Measurements from ENCODE around the gene TNFRSF11A. TPM values are rescaled to one million over a fixed set of nuclear protein-coding genes. Genes with fewer than 3 reads are reported as not detected.
A peak's percentile ranks its signal among the peaks of the same experiment; 100 is the strongest.

The TNFRSF11A gene
- total and polyA plus RNA-seq, 7 experiments from 2014 or later = 0.16 to 22.2 (median 0.68) TPM; not detected in 2

DNA sequence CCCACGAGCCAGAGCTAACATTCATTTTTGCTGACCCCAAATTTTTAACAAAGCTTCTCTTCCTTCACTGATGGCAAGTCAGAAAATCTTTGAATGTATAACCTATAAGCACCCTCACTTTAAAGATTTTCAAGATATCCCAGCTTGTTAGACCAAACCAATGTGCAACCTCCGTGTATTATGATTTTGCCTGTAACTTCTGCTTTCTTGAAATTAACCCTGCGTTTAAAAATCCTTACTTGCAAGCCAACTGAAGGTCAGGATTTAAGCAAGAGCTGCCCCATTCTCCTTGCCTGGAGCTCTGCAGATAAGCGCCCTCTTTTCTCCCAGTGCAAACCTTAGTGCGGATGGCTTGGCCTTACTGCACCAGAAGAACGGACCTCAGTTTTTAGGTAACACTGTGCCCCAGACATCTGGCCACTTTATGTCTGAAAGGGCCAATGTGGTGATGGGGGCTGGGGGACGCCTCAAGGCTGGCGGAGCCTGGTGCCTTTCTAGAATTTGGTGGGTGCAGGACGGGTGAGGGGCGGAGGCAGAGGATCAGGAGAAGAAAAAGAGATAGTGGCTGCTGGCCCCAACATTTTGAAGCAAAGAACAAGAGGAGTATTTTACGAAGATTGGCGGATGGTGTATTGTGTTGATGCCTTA is 805 bp upstream of the TNFRSF11A start:
- DNase-seq (no peak), ATAC-seq (no peak)
- ChIA-PET POLR2A (no interaction called here), CTCF (interaction anchor here (0.8 to 1.1 kb wide), 2 partner anchors 16 to 97 kb away, joined by 3 to 4 read pairs; no protein-coding TSS in a partner anchor)
- Mint-ChIP-seq H3K9me3 (peaks cover 0 to 3% (median 0%) of the 10 kb centered on the region in 11 donors), H3K4me3 (peak overlapping the region; percentile 62 to 88 (median 82)), H3K4me1 (peaks cover 12 to 44% (median 26%) of the 10 kb centered on the region in 7 donors), H3K36me3 (peaks cover 0 to 7% (median 0%) of the 10 kb centered on the region in 5 donors), H3K27ac (peak overlapping the region in 5 of 9 donors; percentile 15 to 73 (median 65)), H3K27me3 (peaks cover 48 to 69% (median 61%) of the 10 kb centered on the region in 5 donors)
- Histone ChIP-seq H3K4me1 (ENCODE audit: control insufficient read depth in 2 of 2, insufficient read depth in 2 of 2, low read length in 2 of 2) (peaks cover 14 to 15% of the 10 kb centered on the region in 2 donors), H3K36me3 (ENCODE audit: control insufficient read depth in 2 of 3, insufficient read depth in 3 of 3, low read length in 3 of 3) (no peaks in the 10 kb centered on the region), H3K27ac (ENCODE audit: low read depth, low read length) (no peak overlapping the region), H3K27me3 (ENCODE audit: control insufficient read depth in 2 of 2, insufficient read depth in 2 of 2, low read length in 2 of 2) (peaks cover 12 to 20% of the 10 kb centered on the region in 2 donors), H3K4me3 (ENCODE audit: low read length) (no peak overlapping the region), H3K9me3 (ENCODE audit: control insufficient read depth in 2 of 3, low read length in 3 of 3) (no peaks in the 10 kb centered on the region)
- intact Hi-C loops (cut with micrococcal nuclease) = loop anchor here (2.0 to 10.0 kb wide), 4 partner anchors 138 to 658 kb away; partner anchors contain the start of genes PHLPP1 (in 2 of the 2), PIGN (in 1 of the 2) and RELCH (in 1 of the 2)

DNA sequence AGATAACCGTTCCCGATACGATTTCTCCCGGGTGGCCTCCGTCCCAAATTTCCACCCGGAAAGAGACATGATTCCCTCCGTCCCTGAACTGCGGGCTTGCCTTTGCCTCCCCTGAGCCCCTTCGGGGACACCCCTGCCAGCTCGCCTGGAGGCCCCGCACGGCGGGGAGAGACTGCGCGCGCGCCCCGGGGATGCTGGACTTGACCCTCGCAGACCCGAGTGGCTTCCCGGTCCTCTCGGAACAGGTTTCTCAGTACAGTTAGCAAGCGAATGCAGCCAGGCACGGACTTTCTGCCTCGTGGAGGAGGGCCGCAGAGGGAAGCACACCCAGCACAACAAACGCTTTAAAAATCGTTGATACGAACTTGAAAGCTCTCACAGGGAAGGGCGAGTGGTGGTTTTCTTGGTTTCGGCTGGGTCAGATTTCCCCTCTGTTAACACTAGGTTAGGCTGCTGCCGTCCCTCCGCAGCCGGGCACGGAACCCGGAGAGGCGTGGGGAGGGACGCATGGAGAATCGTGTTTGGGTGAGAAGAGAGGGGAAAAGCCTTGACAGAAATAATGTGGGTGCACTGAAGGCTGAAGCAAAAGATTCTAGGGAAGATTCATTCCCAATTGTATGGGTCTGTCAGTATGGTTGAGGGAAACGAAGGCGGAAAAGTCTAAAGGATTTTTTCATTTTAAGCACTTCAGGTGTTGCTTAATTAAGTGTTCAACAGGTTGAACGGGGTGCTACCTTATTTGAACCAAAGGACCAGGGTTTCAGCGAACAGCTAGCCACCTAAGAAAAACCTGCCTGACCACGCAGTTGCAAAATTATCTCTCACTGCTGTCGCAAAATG is 916 bp downstream of the TNFRSF11A start:
- H3K4me1 Mint-ChIP-seq = peaks cover 19 to 58% (median 36%) of the 10 kb centered on the region in 7 donors
- CTCF ChIA-PET = no interaction called here
- H3K4me3 ChIP-seq (ENCODE audit: low read length) = peak overlapping the region; percentile 50
- peaks cover 0 to 3% (median 0%) of the 10 kb centered on the region in 11 donors for H3K9me3 Mint-ChIP-seq
- peaks cover 14 to 17% of the 10 kb centered on the region in 2 donors for H3K4me1 ChIP-seq (ENCODE audit: control insufficient read depth in 2 of 2, insufficient read depth in 2 of 2, low read length in 2 of 2)
- peaks cover 43 to 84% (median 75%) of the 10 kb centered on the region in 5 donors for H3K27me3 Mint-ChIP-seq
- peak overlapping the region; percentile 71 to 93 (median 82) for H3K4me3 Mint-ChIP-seq
- no peaks in the 10 kb centered on the region for H3K36me3 ChIP-seq (ENCODE audit: control insufficient read depth in 2 of 3, insufficient read depth in 3 of 3, low read length in 3 of 3)
- peak overlapping the region in 4 of 9 donors; percentile 8 to 57 (median 33) for H3K27ac Mint-ChIP-seq
- H3K36me3 Mint-ChIP-seq = peaks cover 0 to 7% (median 0%) of the 10 kb centered on the region in 5 donors
- peak in 5 of 9 donors; percentile 10 to 57 (median 22) for DNase-seq
- no peak for ATAC-seq
- intact Hi-C loops (cut with micrococcal nuclease) = loop anchor here (1.0 to 10.0 kb wide), 9 partner anchors 41 to 657 kb away; partner anchors contain the start of genes PHLPP1 (in 2 of the 2), ZCCHC2 (in 2 of the 2), PIGN (in 1 of the 2) and RELCH (in 1 of the 2)
- H3K27me3 ChIP-seq (ENCODE audit: control insufficient read depth in 2 of 2, insufficient read depth in 2 of 2, low read length in 2 of 2) = peaks cover 12 to 20% of the 10 kb centered on the region in 2 donors
- no peaks in the 10 kb centered on the region for H3K9me3 ChIP-seq (ENCODE audit: control insufficient read depth in 2 of 3, low read length in 3 of 3)
- H3K27ac ChIP-seq (ENCODE audit: low read depth, low read length) = no peak overlapping the region
- POLR2A ChIA-PET = no interaction called here

DNA sequence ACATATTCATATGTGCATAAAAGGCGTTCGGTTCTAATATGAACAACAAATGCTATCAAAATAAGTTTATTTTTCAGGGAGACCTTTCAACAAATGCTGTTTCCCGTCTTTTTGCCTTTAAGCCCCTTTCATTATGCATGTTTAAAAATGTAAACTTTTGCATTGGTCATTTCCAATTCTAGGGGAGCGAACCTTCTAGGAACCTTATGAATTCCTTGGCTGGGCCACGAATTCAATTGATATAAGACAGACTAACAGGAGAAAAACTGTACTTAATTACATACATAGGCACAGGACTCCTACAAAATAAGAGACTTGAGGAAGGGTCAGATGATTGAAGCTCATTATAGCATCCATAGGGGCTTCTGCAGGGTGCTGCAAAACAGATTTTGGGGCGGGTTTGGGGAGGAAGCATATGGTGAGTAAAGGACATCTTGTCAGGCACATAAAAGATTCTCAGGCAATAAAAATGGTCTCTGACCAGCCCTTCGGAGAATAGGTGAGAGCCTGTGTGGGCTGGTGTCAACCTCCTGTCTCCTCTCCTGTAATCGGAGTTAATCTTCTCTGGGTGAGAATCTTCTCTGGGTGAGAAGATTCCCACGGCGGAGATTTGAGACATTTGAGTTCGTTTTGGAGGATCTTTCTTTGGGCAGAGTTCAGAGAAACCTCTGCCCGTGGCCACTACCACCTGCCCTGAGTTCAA is 1.7 kb downstream of the TNFRSF11A start:
- ChIA-PET POLR2A (interaction anchor here (0.7 kb wide), 1 partner anchor 23 kb away, joined by 4 read pairs; no protein-coding TSS in a partner anchor), CTCF (no interaction called here)
- Mint-ChIP-seq H3K4me1 (peaks cover 19 to 65% (median 42%) of the 10 kb centered on the region in 7 donors), H3K9me3 (peaks cover 0 to 3% (median 0%) of the 10 kb centered on the region in 11 donors), H3K27me3 (peaks cover 38 to 84% (median 76%) of the 10 kb centered on the region in 5 donors), H3K27ac (no peak overlapping the region), H3K36me3 (peaks cover 0 to 10% (median 0%) of the 10 kb centered on the region in 5 donors), H3K4me3 (peak overlapping the region; percentile 71 to 93 (median 82))
- Histone ChIP-seq H3K27ac (ENCODE audit: low read depth, low read length) (no peak overlapping the region), H3K9me3 (ENCODE audit: control insufficient read depth in 2 of 3, low read length in 3 of 3) (no peaks in the 10 kb centered on the region), H3K4me1 (ENCODE audit: control insufficient read depth in 2 of 2, insufficient read depth in 2 of 2, low read length in 2 of 2) (peaks cover 14 to 17% of the 10 kb centered on the region in 2 donors), H3K27me3 (ENCODE audit: control insufficient read depth in 2 of 2, insufficient read depth in 2 of 2, low read length in 2 of 2) (peaks cover 12 to 20% of the 10 kb centered on the region in 2 donors), H3K4me3 (ENCODE audit: low read length) (no peak overlapping the region), H3K36me3 (ENCODE audit: control insufficient read depth in 2 of 3, insufficient read depth in 3 of 3, low read length in 3 of 3) (no peaks in the 10 kb centered on the region)
- DNase-seq = no peak
- intact Hi-C loops (cut with micrococcal nuclease) = loop anchor here (1.0 to 10.0 kb wide), 4 partner anchors 41 to 388 kb away; partner anchors contain the start of genes ZCCHC2 (in 2 of the 2) and PHLPP1 (in 1 of the 2)
- no peak for ATAC-seq

DNA sequence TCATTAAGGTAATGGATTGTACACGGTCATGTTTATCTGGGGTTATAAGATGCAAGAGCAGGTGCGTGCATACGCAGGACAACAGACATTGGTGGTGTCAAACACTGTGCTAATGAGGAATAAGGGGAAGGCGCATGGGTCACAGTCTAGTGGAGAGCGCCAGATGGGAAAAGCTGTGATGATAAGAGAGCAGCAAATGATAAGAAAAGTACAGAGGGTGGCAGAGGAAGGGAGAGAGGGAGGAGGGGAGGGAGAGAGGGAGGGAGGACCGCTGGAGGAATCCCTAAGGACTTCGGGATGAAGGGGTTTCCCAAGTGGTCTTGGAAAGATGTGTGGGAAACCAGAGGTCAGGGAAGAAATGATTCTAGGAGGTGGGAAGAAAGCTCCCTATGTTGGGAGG is 2.9 kb downstream of the TNFRSF11A start:
- peaks cover 26 to 84% (median 76%) of the 10 kb centered on the region in 5 donors for H3K27me3 Mint-ChIP-seq
- Histone ChIP-seq H3K27me3 (ENCODE audit: control insufficient read depth in 2 of 2, insufficient read depth in 2 of 2, low read length in 2 of 2) (peaks cover 12 to 20% of the 10 kb centered on the region in 2 donors), H3K36me3 (ENCODE audit: control insufficient read depth in 2 of 3, insufficient read depth in 3 of 3, low read length in 3 of 3) (no peaks in the 10 kb centered on the region), H3K9me3 (ENCODE audit: control insufficient read depth in 2 of 3, low read length in 3 of 3) (no peaks in the 10 kb centered on the region), H3K4me3 (ENCODE audit: low read length) (no peak overlapping the region), H3K27ac (ENCODE audit: low read depth, low read length) (no peak overlapping the region), H3K4me1 (ENCODE audit: control insufficient read depth in 2 of 2, insufficient read depth in 2 of 2, low read length in 2 of 2) (peaks cover 14 to 17% of the 10 kb centered on the region in 2 donors)
- intact Hi-C loops (cut with micrococcal nuclease) = loop anchor here (2.0 to 10.0 kb wide), 4 partner anchors 19 to 387 kb away; partner anchors contain the start of genes PHLPP1 (in 1 of the 2) and ZCCHC2 (in 1 of the 2)
- DNase-seq (no peak), ATAC-seq (no peak)
- peaks cover 0 to 10% (median 0%) of the 10 kb centered on the region in 5 donors for H3K36me3 Mint-ChIP-seq
- H3K9me3 Mint-ChIP-seq = peaks cover 0 to 3% (median 0%) of the 10 kb centered on the region in 11 donors
- ChIA-PET CTCF (interaction anchor here (0.6 kb wide), 1 partner anchor 113 kb away, joined by 3 read pairs; no protein-coding TSS in a partner anchor), POLR2A (no interaction called here)
- H3K27ac Mint-ChIP-seq = peak overlapping the region in 1 of 9 donors; percentile 19
- H3K4me3 Mint-ChIP-seq = peak overlapping the region in 1 of 10 donors; percentile 44
- peaks cover 19 to 75% (median 42%) of the 10 kb centered on the region in 7 donors for H3K4me1 Mint-ChIP-seq

DNA sequence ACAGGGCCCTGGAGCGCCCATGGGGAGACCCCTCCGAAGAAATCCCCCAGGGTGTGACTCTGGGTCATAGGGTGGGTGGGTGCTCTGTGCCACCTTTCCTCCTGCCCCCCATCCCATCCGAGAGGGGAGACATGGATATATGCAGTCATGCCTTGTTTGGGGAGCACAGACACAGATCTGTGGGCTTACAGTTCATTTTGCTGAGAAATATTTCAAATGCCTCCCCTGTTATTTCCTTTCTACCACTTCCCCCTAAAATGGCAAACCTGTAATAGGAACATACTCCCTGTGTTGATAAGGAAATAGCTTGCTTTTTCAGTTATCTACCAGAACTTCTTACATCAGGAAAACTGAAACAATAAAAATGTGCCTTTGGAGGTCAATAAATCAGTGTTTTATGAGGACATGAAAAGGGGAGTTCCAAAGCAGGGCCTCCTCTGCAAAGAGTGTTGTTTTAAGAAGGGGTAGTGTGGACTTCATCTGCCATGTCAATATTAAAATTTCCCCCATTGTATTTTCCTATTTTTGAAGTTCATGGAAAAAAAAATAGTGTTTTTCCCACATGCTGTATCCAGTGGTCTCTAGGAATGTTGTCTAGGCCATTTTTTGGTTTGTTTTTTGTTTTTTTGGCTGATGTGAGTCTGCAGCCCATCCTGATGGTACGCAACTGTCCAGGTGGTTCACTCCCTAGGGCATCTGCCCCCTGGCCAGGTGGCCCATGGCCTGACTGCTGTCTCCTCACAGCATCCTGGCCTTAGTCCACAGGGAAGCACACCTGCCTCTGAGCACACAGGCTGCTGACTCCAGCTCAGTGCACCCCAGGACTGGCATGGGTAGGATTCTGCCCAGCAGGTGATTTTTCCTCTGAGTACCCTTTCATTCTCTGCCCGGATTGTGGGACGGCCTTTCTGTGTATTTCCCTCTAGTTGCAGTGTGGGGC is 3.7 kb downstream of the TNFRSF11A start:
- Mint-ChIP-seq H3K27ac (peak overlapping the region in 1 of 9 donors; percentile 82), H3K27me3 (peaks cover 17 to 77% (median 72%) of the 10 kb centered on the region in 5 donors), H3K9me3 (peaks cover 0 to 3% (median 0%) of the 10 kb centered on the region in 11 donors), H3K4me3 (peak overlapping the region in 1 of 10 donors; percentile 82), H3K36me3 (peaks cover 0 to 10% (median 0%) of the 10 kb centered on the region in 5 donors), H3K4me1 (peaks cover 19 to 73% (median 41%) of the 10 kb centered on the region in 7 donors)
- Histone ChIP-seq H3K27me3 (ENCODE audit: control insufficient read depth in 2 of 2, insufficient read depth in 2 of 2, low read length in 2 of 2) (peaks cover 12 to 20% of the 10 kb centered on the region in 2 donors), H3K4me1 (ENCODE audit: control insufficient read depth in 2 of 2, insufficient read depth in 2 of 2, low read length in 2 of 2) (peaks cover 14 to 17% of the 10 kb centered on the region in 2 donors), H3K9me3 (ENCODE audit: control insufficient read depth in 2 of 3, low read length in 3 of 3) (no peaks in the 10 kb centered on the region), H3K27ac (ENCODE audit: low read depth, low read length) (no peak overlapping the region), H3K4me3 (ENCODE audit: low read length) (no peak overlapping the region), H3K36me3 (ENCODE audit: control insufficient read depth in 2 of 3, insufficient read depth in 3 of 3, low read length in 3 of 3) (no peaks in the 10 kb centered on the region)
- CTCF ChIA-PET = interaction anchor here (0.6 kb wide), 1 partner anchor 113 kb away, joined by 3 read pairs; no protein-coding TSS in a partner anchor
- ATAC-seq (no peak), DNase-seq (no peak)
- intact Hi-C loops (cut with micrococcal nuclease) = loop anchor here (2.0 to 10.0 kb wide), 4 partner anchors 18 to 386 kb away; partner anchors contain the start of genes PHLPP1 (in 1 of the 2) and ZCCHC2 (in 1 of the 2)
- POLR2A ChIA-PET = no interaction called here
